ENCODE results near the gene FAAP20. TPM values are rescaled to one million over a fixed set of nuclear protein-coding genes. Genes with fewer than 3 reads are reported as not detected.

FAAP20 gene
- total RNA-seq, 1 experiment from 2014 or later: 72.1 TPM

- intact Hi-C loops (cut with micrococcal nuclease; ENCODE audit: unreplicated experiment): no loop called here
- ChIA-PET CTCF (no interaction called here), POLR2A (ENCODE audit: unreplicated experiment) (no interaction called here)
- no peak for DNase-seq
- H3K79me2 ChIP-seq (ENCODE audit: low read depth): no peaks in the 10 kb centered on the region
- H3K27me3 ChIP-seq (ENCODE audit: insufficient read depth, low read depth): no peaks in the 10 kb centered on the region
- H3K4me3 ChIP-seq: no peak overlapping the region
- no peaks in the 10 kb centered on the region for H4K20me1 ChIP-seq (ENCODE audit: insufficient read depth)
- no peak overlapping the region for H2AFZ ChIP-seq
- no peaks in the 10 kb centered on the region for H3K9me2 ChIP-seq (ENCODE audit: insufficient read depth)
- no peak overlapping the region for H3K4me2 ChIP-seq
- no TSS peak for BruUV-seq (replicated peaks)
- H3K27ac ChIP-seq: no peak overlapping the region
- TF ChIP-seq EZH2 (IDR thresholded peaks at IDR 0.05; ENCODE audit: low read depth) (no peak), CTCF (conservative IDR thresholded peaks at IDR 0.05) (no peak)
- H3F3A ChIP-seq (ENCODE audit: insufficient read depth, low read depth): no peaks in the 10 kb centered on the region
- no peaks in the 10 kb centered on the region for H3K4me1 ChIP-seq (replicated peaks; ENCODE audit: insufficient read depth)
- H3K9me3 ChIP-seq (ENCODE audit: insufficient read depth, low read depth): no peaks in the 10 kb centered on the region
- H3K36me3 ChIP-seq (ENCODE audit: low read depth): no peaks in the 10 kb centered on the region
Observed at GRCh38 chr1:2169200-2169836, 25.3 kb downstream of the FAAP20 start.

GRCh38 chr1:2168535-2168934 is 26.0 kb downstream of the FAAP20 start:
- no TSS peak for BruUV-seq (replicated peaks)
- Histone ChIP-seq H3K79me2 (ENCODE audit: low read depth) (no peaks in the 10 kb centered on the region), H3K9me2 (ENCODE audit: insufficient read depth) (no peaks in the 10 kb centered on the region), H3K27ac (no peak overlapping the region), H3K9me3 (ENCODE audit: insufficient read depth, low read depth) (no peaks in the 10 kb centered on the region), H4K20me1 (ENCODE audit: insufficient read depth) (no peaks in the 10 kb centered on the region), H3K36me3 (ENCODE audit: low read depth) (no peaks in the 10 kb centered on the region), H3K4me3 (no peak overlapping the region), H3K4me2 (no peak overlapping the region), H2AFZ (no peak overlapping the region), H3K4me1 (replicated peaks; ENCODE audit: insufficient read depth) (no peaks in the 10 kb centered on the region), H3K27me3 (ENCODE audit: insufficient read depth, low read depth) (no peaks in the 10 kb centered on the region), H3F3A (ENCODE audit: insufficient read depth, low read depth) (no peaks in the 10 kb centered on the region)
- intact Hi-C loops (cut with micrococcal nuclease; ENCODE audit: unreplicated experiment): no loop called here
- TF ChIP-seq EZH2 (IDR thresholded peaks at IDR 0.05; ENCODE audit: low read depth): no peak
- CTCF ChIA-PET: no interaction called here
- DNase-seq: no peak
- POLR2A ChIA-PET (ENCODE audit: unreplicated experiment): no interaction called here

DNA sequence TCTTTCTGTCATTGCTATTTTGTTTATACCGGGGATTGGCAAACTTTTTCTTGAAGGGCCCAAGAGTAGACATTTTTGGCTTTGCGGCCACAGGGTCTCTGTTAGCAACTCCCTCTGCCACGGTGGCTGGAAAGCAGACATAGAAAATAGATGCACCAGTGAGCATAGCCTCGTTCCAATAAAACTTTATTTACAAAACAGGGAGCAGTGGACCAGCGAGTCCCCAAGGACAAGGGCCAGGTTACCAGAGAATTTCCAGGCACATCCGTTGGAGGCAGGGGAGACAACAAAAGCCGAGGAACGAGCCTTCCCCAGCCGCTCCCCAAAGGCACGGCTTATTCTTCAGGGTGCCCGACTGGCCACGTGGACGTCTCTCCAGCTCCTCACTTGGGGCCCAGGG is 26.5 kb downstream of the FAAP20 start:
- ChIA-PET CTCF (no interaction called here), POLR2A (ENCODE audit: unreplicated experiment) (no interaction called here)
- intact Hi-C loops (cut with micrococcal nuclease; ENCODE audit: unreplicated experiment): no loop called here
- DNase-seq: no peak
- no peak overlapping the region for H2AFZ ChIP-seq
- H3K36me3 ChIP-seq (ENCODE audit: low read depth): no peaks in the 10 kb centered on the region
- BruUV-seq (replicated peaks): no TSS peak
- no peaks in the 10 kb centered on the region for H3K79me2 ChIP-seq (ENCODE audit: low read depth)
- H3K4me3 ChIP-seq: no peak overlapping the region
- no peaks in the 10 kb centered on the region for H3F3A ChIP-seq (ENCODE audit: insufficient read depth, low read depth)
- no peaks in the 10 kb centered on the region for H3K9me3 ChIP-seq (ENCODE audit: insufficient read depth, low read depth)
- no peaks in the 10 kb centered on the region for H4K20me1 ChIP-seq (ENCODE audit: insufficient read depth)
- H3K9me2 ChIP-seq (ENCODE audit: insufficient read depth): no peaks in the 10 kb centered on the region
- H3K27me3 ChIP-seq (ENCODE audit: insufficient read depth, low read depth): no peaks in the 10 kb centered on the region
- H3K4me2 ChIP-seq: no peak overlapping the region
- TF ChIP-seq CTCF (conservative IDR thresholded peaks at IDR 0.05): no peak
- TF ChIP-seq EZH2 (IDR thresholded peaks at IDR 0.05; ENCODE audit: low read depth): no peak
- H3K27ac ChIP-seq: no peak overlapping the region
- H3K4me1 ChIP-seq (replicated peaks; ENCODE audit: insufficient read depth): no peaks in the 10 kb centered on the region

- no TSS peak for BruUV-seq (replicated peaks)
- no peak overlapping the region for H3K4me2 ChIP-seq
- no peak overlapping the region for H3K27ac ChIP-seq
- H3K4me3 ChIP-seq: no peak overlapping the region
- no peaks in the 10 kb centered on the region for H3K79me2 ChIP-seq (ENCODE audit: low read depth)
- DNase-seq: no peak
- no peaks in the 10 kb centered on the region for H3K4me1 ChIP-seq (replicated peaks; ENCODE audit: insufficient read depth)
- no peak overlapping the region for H2AFZ ChIP-seq
- H3K9me3 ChIP-seq (ENCODE audit: insufficient read depth, low read depth): no peaks in the 10 kb centered on the region
- TF ChIP-seq EZH2 (IDR thresholded peaks at IDR 0.05; ENCODE audit: low read depth): no peak
- TF ChIP-seq CTCF (conservative IDR thresholded peaks at IDR 0.05): no peak
- ChIA-PET CTCF (no interaction called here), POLR2A (ENCODE audit: unreplicated experiment) (no interaction called here)
- H3K9me2 ChIP-seq (ENCODE audit: insufficient read depth): no peaks in the 10 kb centered on the region
- no peaks in the 10 kb centered on the region for H3K36me3 ChIP-seq (ENCODE audit: low read depth)
- H3F3A ChIP-seq (ENCODE audit: insufficient read depth, low read depth): no peaks in the 10 kb centered on the region
- intact Hi-C loops (cut with micrococcal nuclease; ENCODE audit: unreplicated experiment): no loop called here
- no peaks in the 10 kb centered on the region for H4K20me1 ChIP-seq (ENCODE audit: insufficient read depth)
- no peaks in the 10 kb centered on the region for H3K27me3 ChIP-seq (ENCODE audit: insufficient read depth, low read depth)
Observed at GRCh38 chr1:2166695-2167094, 27.9 kb downstream of the FAAP20 start.

All from PC-9 (cell line).